HepG2 (cell line): Measurements from ENCODE around the gene DNAJC18. TPM values are rescaled to one million over a fixed set of nuclear protein-coding genes. Genes with fewer than 3 reads are reported as not detected.

ENCODE experiments used
- ATAC-seq: fragments of 200-7000 bp; cut with Tn5 transposase; 3 replicates; pipeline ENCODE4 v1.9.1; 2020; ENCODE audit warnings: mild to moderate bottlenecking, moderate library complexity
- BruUV-seq: library from RNA; stranded (reverse); fragments of 400-500 nt; replicated peaks from 2 replicates; lab custom pipeline; 2021; lab: Mats Ljungman, UMichigan
- CTCF ChIA-PET: fragments of 300-600 bp; formaldehyde crosslinking; extraction: SDS; loops from one replicate; lab custom pipeline; 2021; ENCODE audit warnings: low total read pairs, inconsistent platforms, low intra/inter-chr PET ratio; lab: Yijun Ruan, JAX
- POLR2A ChIA-PET: fragments of 350-600 bp; sonication (Branson Sonifier 250); formaldehyde crosslinking; loops from one replicate; lab custom pipeline; 2020; ENCODE audit warnings: antibody characterized with exemption, inconsistent platforms; lab: Yijun Ruan, JAX
- DNase-seq: peaks from one replicate; pipeline ENCODE4 v3.0.0-alpha.2; 2015; ENCODE audit warnings: low spot score
- FAIRE-seq: peaks from 3 replicates; lab custom pipeline; 2011; peaks lifted over from hg19 to GRCh38; lab: Jason Lieb, UNC
- H2AFZ ChIP-seq: one replicate; pipeline ENCODE4 v1.6.1; 2011; ENCODE audit warnings: low read length, inconsistent platforms
- H3K27ac ChIP-seq: fragments of 300-600 bp; 3 replicates; pipeline ENCODE4 v1.8.0; 2011; ENCODE audit warnings: mixed run types, mild to moderate bottlenecking, mixed read lengths, low read length, inconsistent platforms; ENCODE audit not compliant: insufficient read depth; ENCODE audit errors: extremely low read length
- H3K27me3 ChIP-seq, 2 experiments: fragments of 200-600 bp in 1 of 2; 2 replicates in 1 of 2; 3 replicates in 1 of 2; pipeline versions ENCODE4 v1.6.0 to v1.8.0; 2011; ENCODE audit warnings: low read length in 2 of 2, mild to moderate bottlenecking in 2 of 2, moderate library complexity in 2 of 2, inconsistent platforms in 1 of 2; ENCODE audit not compliant: insufficient read depth in 2 of 2, control insufficient read depth in 1 of 2
- H3K36me3 ChIP-seq, 2 experiments: fragments of 200-600 bp in 1 of 2; replicated peaks in 1 of 2; 2 replicates in 1 of 2; 3 replicates in 1 of 2; pipeline versions ENCODE4 v1.5.1 to v1.8.0; 2011; ENCODE audit warnings: low read length in 2 of 2, inconsistent platforms in 1 of 2; ENCODE audit not compliant: insufficient read depth in 2 of 2, control insufficient read depth in 1 of 2
- H3K4me1 ChIP-seq: 2 replicates; pipeline ENCODE4 v1.5.1; 2012; ENCODE audit warnings: low read length, inconsistent platforms; ENCODE audit not compliant: insufficient read depth
- H3K4me2 ChIP-seq: 2 replicates; pipeline ENCODE4 v1.6.0; 2011; ENCODE audit warnings: low read depth, low read length, inconsistent platforms
- H3K4me3 ChIP-seq, 3 experiments: fragments of 200-600 bp in 1 of 3; sonication (generic), shearing (Covaris generic) in 1 of 3; replicated peaks in 1 of 3; 2 replicates each; pipeline ENCODE4 v1.5.1; 2011 to 2016; ENCODE audit warnings: low read length in 3 of 3, inconsistent platforms in 2 of 3, low read depth in 2 of 3, mild to moderate bottlenecking in 2 of 3, control low read depth in 1 of 3, mixed read lengths in 1 of 3; ENCODE audit not compliant: insufficient read depth in 1 of 3
- H3K79me2 ChIP-seq: one replicate; pipeline ENCODE4 v1.6.1; 2011; ENCODE audit warnings: low read length, inconsistent platforms; ENCODE audit not compliant: insufficient read depth
- H3K9ac ChIP-seq: 2 replicates; pipeline ENCODE4 v1.6.0; 2011; ENCODE audit warnings: mild to moderate bottlenecking, low read depth, low read length, inconsistent platforms; ENCODE audit not compliant: insufficient read depth
- H3K9me3 ChIP-seq: 2 replicates; pipeline ENCODE4 v1.5.1; 2012; ENCODE audit warnings: mild to moderate bottlenecking, low read length
- H4K20me1 ChIP-seq: 2 replicates; pipeline ENCODE4 v1.6.0; 2011; ENCODE audit warnings: inconsistent platforms, mild to moderate bottlenecking, low read length, moderate library complexity; ENCODE audit not compliant: insufficient read depth
- CCAR2 ChIP-seq: fragments of 200-400 bp; formaldehyde crosslinking; optimal IDR thresholded peaks from 2 replicates; pipeline ENCODE3; 2018; ENCODE audit warnings: low read depth, mild to moderate bottlenecking, low read length, moderate library complexity
- HCFC1 ChIP-seq: fragments of 150-350 bp; IDR thresholded peaks from 2 replicates; pipeline ENCODE4 v1.6.1; 2014; ENCODE audit warnings: low read depth, low read length
- IRF9 ChIP-seq: sonication (generic); formaldehyde crosslinking; IDR thresholded peaks from 2 replicates; pipeline ENCODE4 v1.8.0; 2022; ENCODE audit warnings: missing genetic modification reagents, mild to moderate bottlenecking, borderline replicate concordance
- KDM3A ChIP-seq: IDR thresholded peaks from 2 replicates; pipeline ENCODE4 v1.6.1; 2018; ENCODE audit warnings: low read depth, missing compliant biosample characterization
- PPARG ChIP-seq: conservative IDR thresholded peaks from 2 replicates; pipeline ENCODE4 v1.6.1; 2016; ENCODE audit warnings: missing biosample characterization, missing genetic modification reagents
- RXRA ChIP-seq: sonication (generic); formaldehyde crosslinking; IDR thresholded peaks from 2 replicates; pipeline ENCODE4 v1.5.1; 2020; ENCODE audit warnings: missing genetic modification reagents
- SAP130 ChIP-seq: IDR thresholded peaks from 2 replicates; pipeline ENCODE4 v1.6.1; 2016; ENCODE audit warnings: low read depth
- SOX13 ChIP-seq, 3 experiments: fragments of 450-650 bp in 1 of 3; sonication (generic) in 1 of 3; formaldehyde crosslinking in 1 of 3; IDR thresholded peaks in 2 of 3; conservative IDR thresholded peaks in 1 of 3; 2 replicates each; pipeline versions ENCODE4 v1.5.0 to v1.6.1; 2016 to 2020; ENCODE audit warnings: antibody characterized with exemption in 1 of 3, mild to moderate bottlenecking in 1 of 3, missing compliant biosample characterization in 1 of 3, missing genetic modification reagents in 1 of 3, moderate library complexity in 1 of 3
- SOX5 ChIP-seq: IDR thresholded peaks from 2 replicates; pipeline ENCODE4 v1.6.1; 2016; ENCODE audit warnings: borderline replicate concordance
- SYNCRIP ChIP-seq: fragments of 200-400 bp; formaldehyde crosslinking; IDR thresholded peaks from 2 replicates; pipeline ENCODE4 v1.6.1; 2018; ENCODE audit warnings: mild to moderate bottlenecking, low read depth, low read length; ENCODE audit not compliant: insufficient read depth
- WGBS: methylation state at CpG from one replicate; pipeline ENCODE4 v1.1.6; 2017; ENCODE audit warnings: low lambda C conversion rate; 5-methylcytosine and 5-hydroxymethylcytosine counted together
- in situ Hi-C: cut with HindIII; loops from 2 replicates; pipeline ENCODE4 v1.10.0; 2017; ENCODE audit warnings: low pct_unique_long_range_greater_than_20kb; ENCODE audit not compliant: extremely low pct_ligation_motif_present
- intact Hi-C: fragments of 100-400 bp; cut with micrococcal nuclease; formaldehyde crosslinking; loops from one replicate; pipeline ENCODE4 v1.10.0; 2022; ENCODE audit not compliant: unreplicated experiment
- polyA plus RNA-seq, 8 experiments: library from polyadenylated mRNA; depleted of rRNA in 3 of 8; stranded (reverse) in 7 of 8; unstranded in 1 of 8; fragments of >200 nt; fragmentation: Illumina TruSeq in 4 of 8; extraction: Trizol in 4 of 8; gene quantifications; 2 replicates each; pipeline versions ENCODE4 v1.2.1 to v1.2.3, GENCODE V29; 2011 to 2016; ENCODE audit warnings: low read depth in 4 of 8, missing spikeins in 1 of 8, mixed read lengths in 1 of 8; ENCODE audit not compliant: insufficient read depth in 1 of 8
- total RNA-seq, 5 experiments: library from RNA; depleted of rRNA; stranded (reverse); fragments of >200 nt; fragmentation: Illumina TruSeq; extraction: Trizol; gene quantifications; 2 replicates each; pipeline ENCODE4 v1.2.3, GENCODE V29; 2016; ENCODE audit warnings: low read depth in 1 of 5
- TF ChIP-seq, protein P1 (sequence below): sonication (generic); formaldehyde crosslinking; IDR thresholded peaks from 2 replicates; pipeline ENCODE4 v1.5.0; 2020; ENCODE audit warnings: mild to moderate bottlenecking, missing genetic modification reagents
- TF ChIP-seq, protein P2 (sequence below): sonication (generic); formaldehyde crosslinking; IDR thresholded peaks from 2 replicates; pipeline ENCODE4 v1.4.0; 2020; ENCODE audit warnings: missing genetic modification reagents, mild to moderate bottlenecking, borderline replicate concordance
- TF ChIP-seq, protein P3 (sequence below): IDR thresholded peaks from 2 replicates; pipeline ENCODE4 v1.6.1; 2016

Gene DNAJC18
- total and polyA plus RNA-seq, 2 of the 13 experiments (the other 11 are each of a cell fraction or from before 2014, with no cell fraction given), result 6.5 to 6.6 TPM

DNA sequence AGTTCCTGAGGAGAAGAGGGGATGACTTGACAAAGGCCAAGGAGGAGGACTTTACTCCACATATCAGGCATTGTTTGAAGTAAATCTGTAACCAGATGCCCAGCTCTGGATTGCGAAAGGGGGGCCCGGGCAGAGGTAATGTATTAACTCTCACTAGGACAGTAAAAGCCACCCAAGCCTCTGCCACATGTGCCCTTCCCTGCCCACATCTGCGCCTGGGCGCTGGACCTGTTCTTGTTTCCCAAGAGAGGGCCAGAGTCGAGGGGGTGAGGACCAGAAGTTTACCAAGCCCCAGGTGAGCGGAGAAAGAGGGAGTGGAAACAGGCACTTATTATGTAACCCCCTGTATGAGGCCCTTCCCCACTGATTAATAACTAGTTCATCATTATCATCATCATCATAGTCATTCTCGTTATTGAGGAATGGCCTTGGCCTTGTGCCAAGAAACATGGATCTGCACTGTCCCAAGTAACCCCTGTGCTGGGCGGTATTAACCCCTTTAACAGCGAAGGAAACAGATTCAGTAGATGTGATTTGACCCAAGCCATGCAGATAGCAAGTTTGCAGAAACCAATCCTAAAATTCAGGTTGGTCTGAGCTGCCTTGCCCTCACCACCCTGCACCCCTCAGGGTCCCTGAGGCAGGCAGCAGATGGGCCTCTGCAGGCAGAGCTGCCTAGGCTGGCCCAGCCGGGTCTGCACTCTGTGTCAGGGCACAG is 55.9 kb downstream of the DNAJC18 start, which contains the start of gene SLC23A1:
TSS of gene SLC23A1 (minus strand) at position 23 of the 718 bp plus-strand sequence. CDS start 44 bp downstream, outside the sequence.
- Histone ChIP-seq H3K9me3 (no peaks in the 10 kb centered on the region), H3K9ac (peak within 1 kb of the TSS; percentile 73), H3K36me3 (no peaks in the 10 kb centered on the region; a peak in 1 of 5 replicates), H2AFZ (no peak within 1 kb of the TSS), H3K4me1 (peaks cover 68% of the 10 kb centered on the region), H3K27me3 (no peaks in the 10 kb centered on the region; a peak in 1 of 5 replicates), H3K4me3 (peak within 1 kb of the TSS; percentile 68 to 79 (median 76)), H4K20me1 (no peaks in the 10 kb centered on the region), H3K27ac (peak within 1 kb of the TSS; percentile 71), H3K79me2 (peaks cover 16% of the 10 kb centered on the region), H3K4me2 (peak within 1 kb of the TSS; percentile 92)
- ATAC-seq, result peak; percentile 40
- BruUV-seq, result TSS peak; percentile 92
- intact Hi-C loops, result no loop called here
- ChIA-PET CTCF (no interaction called here), POLR2A (interaction anchor here (1.0 to 1.7 kb wide), 9 partner anchors 9 to 840 kb away, joined by 3 to 8 read pairs (median 6); partner anchors contain the start of genes ETF1, PAIP2, SPATA24 and UBE2D2)
- 2% methylated on average over 10 of the region's 10 CpGs for WGBS
- DNase-seq, result peak; percentile 72
- in situ Hi-C loops, result no loop called here
- FAIRE-seq, result peak; percentile 87
- TF ChIP-seq, protein P1, sequence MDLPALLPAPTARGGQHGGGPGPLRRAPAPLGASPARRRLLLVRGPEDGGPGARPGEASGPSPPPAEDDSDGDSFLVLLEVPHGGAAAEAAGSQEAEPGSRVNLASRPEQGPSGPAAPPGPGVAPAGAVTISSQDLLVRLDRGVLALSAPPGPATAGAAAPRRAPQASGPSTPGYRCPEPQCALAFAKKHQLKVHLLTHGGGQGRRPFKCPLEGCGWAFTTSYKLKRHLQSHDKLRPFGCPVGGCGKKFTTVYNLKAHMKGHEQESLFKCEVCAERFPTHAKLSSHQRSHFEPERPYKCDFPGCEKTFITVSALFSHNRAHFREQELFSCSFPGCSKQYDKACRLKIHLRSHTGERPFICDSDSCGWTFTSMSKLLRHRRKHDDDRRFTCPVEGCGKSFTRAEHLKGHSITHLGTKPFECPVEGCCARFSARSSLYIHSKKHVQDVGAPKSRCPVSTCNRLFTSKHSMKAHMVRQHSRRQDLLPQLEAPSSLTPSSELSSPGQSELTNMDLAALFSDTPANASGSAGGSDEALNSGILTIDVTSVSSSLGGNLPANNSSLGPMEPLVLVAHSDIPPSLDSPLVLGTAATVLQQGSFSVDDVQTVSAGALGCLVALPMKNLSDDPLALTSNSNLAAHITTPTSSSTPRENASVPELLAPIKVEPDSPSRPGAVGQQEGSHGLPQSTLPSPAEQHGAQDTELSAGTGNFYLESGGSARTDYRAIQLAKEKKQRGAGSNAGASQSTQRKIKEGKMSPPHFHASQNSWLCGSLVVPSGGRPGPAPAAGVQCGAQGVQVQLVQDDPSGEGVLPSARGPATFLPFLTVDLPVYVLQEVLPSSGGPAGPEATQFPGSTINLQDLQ (CRISPR knock-in tag), result no peak
- TF ChIP-seq HCFC1 (no peak), SOX13 (IDR thresholded peaks at IDR 0.05) (peak; percentile 65; the same call in 1 of the 2 replicates), SOX13 (CRISPR knock-in tag; conservative IDR thresholded peaks at IDR 0.05 in 1 of 2, IDR thresholded peaks at IDR 0.05 in 1 of 2) (peak in 1 of 2 experiments; percentile 79; a peak in 2 of 4 replicates), KDM3A (no peak), SOX5 (CRISPR knock-in tag) (peak; percentile 74), IRF9 (CRISPR knock-in tag) (no peak), SAP130 (CRISPR knock-in tag) (peak; percentile 60), SYNCRIP (no peak), PPARG (CRISPR knock-in tag) (no peak), RXRA (CRISPR knock-in tag) (no peak), CCAR2 (no peak)
- TF ChIP-seq, protein P2, sequence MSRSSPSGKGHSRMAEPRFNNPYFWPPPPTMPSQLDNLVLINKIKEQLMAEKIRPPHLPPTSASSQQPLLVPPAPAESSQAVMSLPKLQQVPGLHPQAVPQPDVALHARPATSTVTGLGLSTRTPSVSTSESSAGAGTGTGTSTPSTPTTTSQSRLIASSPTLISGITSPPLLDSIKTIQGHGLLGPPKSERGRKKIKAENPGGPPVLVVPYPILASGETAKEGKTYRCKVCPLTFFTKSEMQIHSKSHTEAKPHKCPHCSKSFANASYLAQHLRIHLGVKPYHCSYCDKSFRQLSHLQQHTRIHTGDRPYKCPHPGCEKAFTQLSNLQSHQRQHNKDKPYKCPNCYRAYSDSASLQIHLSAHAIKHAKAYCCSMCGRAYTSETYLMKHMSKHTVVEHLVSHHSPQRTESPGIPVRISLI (CRISPR knock-in tag), result no peak
- TF ChIP-seq, protein P3, sequence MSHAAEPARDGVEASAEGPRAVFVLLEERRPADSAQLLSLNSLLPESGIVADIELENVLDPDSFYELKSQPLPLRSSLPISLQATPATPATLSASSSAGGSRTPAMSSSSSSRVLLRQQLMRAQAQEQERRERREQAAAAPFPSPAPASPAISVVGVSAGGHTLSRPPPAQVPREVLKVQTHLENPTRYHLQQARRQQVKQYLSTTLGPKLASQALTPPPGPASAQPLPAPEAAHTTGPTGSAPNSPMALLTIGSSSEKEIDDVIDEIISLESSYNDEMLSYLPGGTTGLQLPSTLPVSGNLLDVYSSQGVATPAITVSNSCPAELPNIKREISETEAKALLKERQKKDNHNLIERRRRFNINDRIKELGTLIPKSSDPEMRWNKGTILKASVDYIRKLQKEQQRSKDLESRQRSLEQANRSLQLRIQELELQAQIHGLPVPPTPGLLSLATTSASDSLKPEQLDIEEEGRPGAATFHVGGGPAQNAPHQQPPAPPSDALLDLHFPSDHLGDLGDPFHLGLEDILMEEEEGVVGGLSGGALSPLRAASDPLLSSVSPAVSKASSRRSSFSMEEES, result no peak
